HepG2 (cell line): ENCODE data around the gene RTL3. TPM values are rescaled to one million over a fixed set of nuclear protein-coding genes. Genes with fewer than 3 reads are reported as not detected.

Experiments used
- ATAC-seq: fragments of 200-7000 bp; cut with Tn5 transposase; 3 replicates; pipeline ENCODE4 v1.9.1; 2020; ENCODE audit warnings: mild to moderate bottlenecking, moderate library complexity
- BruUV-seq: library from RNA; stranded (reverse); fragments of 400-500 nt; replicated peaks from 2 replicates; lab custom pipeline; 2021; lab: Mats Ljungman, UMichigan
- CTCF ChIA-PET: fragments of 300-600 bp; formaldehyde crosslinking; extraction: SDS; loops from one replicate; lab custom pipeline; 2021; ENCODE audit warnings: low total read pairs, inconsistent platforms, low intra/inter-chr PET ratio; lab: Yijun Ruan, JAX
- POLR2A ChIA-PET: fragments of 350-600 bp; sonication (Branson Sonifier 250); formaldehyde crosslinking; loops from one replicate; lab custom pipeline; 2020; ENCODE audit warnings: antibody characterized with exemption, inconsistent platforms; lab: Yijun Ruan, JAX
- DNase-seq: peaks from one replicate; pipeline ENCODE4 v3.0.0-alpha.2; 2015; ENCODE audit warnings: low spot score
- FAIRE-seq: peaks from 3 replicates; lab custom pipeline; 2011; peaks lifted over from hg19 to GRCh38; lab: Jason Lieb, UNC
- H2AFZ ChIP-seq: one replicate; pipeline ENCODE4 v1.6.1; 2011; ENCODE audit warnings: low read length, inconsistent platforms
- H3K27ac ChIP-seq: fragments of 300-600 bp; 3 replicates; pipeline ENCODE4 v1.8.0; 2011; ENCODE audit warnings: mixed run types, mild to moderate bottlenecking, mixed read lengths, low read length, inconsistent platforms; ENCODE audit not compliant: insufficient read depth; ENCODE audit errors: extremely low read length
- H3K27me3 ChIP-seq, 2 experiments: fragments of 200-600 bp in 1 of 2; 2 replicates in 1 of 2; 3 replicates in 1 of 2; pipeline versions ENCODE4 v1.6.0 to v1.8.0; 2011; ENCODE audit warnings: low read length in 2 of 2, mild to moderate bottlenecking in 2 of 2, moderate library complexity in 2 of 2, inconsistent platforms in 1 of 2; ENCODE audit not compliant: insufficient read depth in 2 of 2, control insufficient read depth in 1 of 2
- H3K36me3 ChIP-seq, 2 experiments: fragments of 200-600 bp in 1 of 2; replicated peaks in 1 of 2; 2 replicates in 1 of 2; 3 replicates in 1 of 2; pipeline versions ENCODE4 v1.5.1 to v1.8.0; 2011; ENCODE audit warnings: low read length in 2 of 2, inconsistent platforms in 1 of 2; ENCODE audit not compliant: insufficient read depth in 2 of 2, control insufficient read depth in 1 of 2
- H3K4me1 ChIP-seq: 2 replicates; pipeline ENCODE4 v1.5.1; 2012; ENCODE audit warnings: low read length, inconsistent platforms; ENCODE audit not compliant: insufficient read depth
- H3K4me2 ChIP-seq: 2 replicates; pipeline ENCODE4 v1.6.0; 2011; ENCODE audit warnings: low read depth, low read length, inconsistent platforms
- H3K4me3 ChIP-seq, 3 experiments: fragments of 200-600 bp in 1 of 3; sonication (generic), shearing (Covaris generic) in 1 of 3; replicated peaks in 1 of 3; 2 replicates each; pipeline ENCODE4 v1.5.1; 2011 to 2016; ENCODE audit warnings: low read length in 3 of 3, inconsistent platforms in 2 of 3, low read depth in 2 of 3, mild to moderate bottlenecking in 2 of 3, control low read depth in 1 of 3, mixed read lengths in 1 of 3; ENCODE audit not compliant: insufficient read depth in 1 of 3
- H3K79me2 ChIP-seq: one replicate; pipeline ENCODE4 v1.6.1; 2011; ENCODE audit warnings: low read length, inconsistent platforms; ENCODE audit not compliant: insufficient read depth
- H3K9ac ChIP-seq: 2 replicates; pipeline ENCODE4 v1.6.0; 2011; ENCODE audit warnings: mild to moderate bottlenecking, low read depth, low read length, inconsistent platforms; ENCODE audit not compliant: insufficient read depth
- H3K9me3 ChIP-seq: 2 replicates; pipeline ENCODE4 v1.5.1; 2012; ENCODE audit warnings: mild to moderate bottlenecking, low read length
- H4K20me1 ChIP-seq: 2 replicates; pipeline ENCODE4 v1.6.0; 2011; ENCODE audit warnings: inconsistent platforms, mild to moderate bottlenecking, low read length, moderate library complexity; ENCODE audit not compliant: insufficient read depth
- CBX2 ChIP-seq, 2 experiments: fragments of 200-600 bp in 1 of 2; sonication (generic); formaldehyde crosslinking in 1 of 2; IDR thresholded peaks; 2 replicates each; pipeline versions ENCODE4 v1.7.0 to v1.8.1; 2018 to 2022; ENCODE audit warnings: low read depth in 2 of 2, low read length in 1 of 2, mild to moderate bottlenecking in 1 of 2, missing genetic modification reagents in 1 of 2
- DDIT3 ChIP-seq: sonication (generic); formaldehyde crosslinking; IDR thresholded peaks from 2 replicates; pipeline ENCODE4 v1.4.0; 2020; ENCODE audit warnings: mild to moderate bottlenecking, missing genetic modification reagents
- FOSL2 ChIP-seq: sonication (generic); formaldehyde crosslinking; IDR thresholded peaks from 2 replicates; pipeline ENCODE4 v1.4.0; 2020; ENCODE audit warnings: missing genetic modification reagents
- KDM5B ChIP-seq: sonication (generic); formaldehyde crosslinking; IDR thresholded peaks from 2 replicates; pipeline ENCODE4 v1.4.0; 2020; ENCODE audit warnings: missing genetic modification reagents, mild to moderate bottlenecking, borderline replicate concordance
- MTA3 ChIP-seq: sonication (generic); formaldehyde crosslinking; IDR thresholded peaks from 2 replicates; pipeline ENCODE4 v1.4.0; 2020; ENCODE audit warnings: missing genetic modification reagents
- POLR2A ChIP-seq, 2 experiments: IDR thresholded peaks; 2 replicates each; pipeline ENCODE4 v1.6.1; 2011; ENCODE audit warnings: low read depth in 2 of 2, low read length in 2 of 2, mild to moderate bottlenecking in 1 of 2, moderate library complexity in 1 of 2; ENCODE audit not compliant: insufficient read depth in 1 of 2
- SUZ12 ChIP-seq: fragments of 150-350 bp; IDR thresholded peaks from 2 replicates; pipeline ENCODE4 v1.6.1; 2014; ENCODE audit warnings: low read depth, low read length
- TCF7L2 ChIP-seq: IDR thresholded peaks from 2 replicates; pipeline ENCODE4 v1.6.1; 2011; ENCODE audit warnings: mild to moderate bottlenecking, low read depth, low read length, moderate library complexity
- ZBTB4 ChIP-seq: sonication (generic); formaldehyde crosslinking; IDR thresholded peaks from 2 replicates; pipeline ENCODE4 v1.4.0; 2020; ENCODE audit warnings: missing genetic modification reagents, mild to moderate bottlenecking, borderline replicate concordance
- ZMAT3 ChIP-seq: sonication (generic); formaldehyde crosslinking; conservative IDR thresholded peaks from 2 replicates; pipeline ENCODE4 v1.7.0; 2021; ENCODE audit warnings: missing genetic modification reagents
- ZNF343 ChIP-seq: sonication (generic); formaldehyde crosslinking; IDR thresholded peaks from 2 replicates; pipeline ENCODE4 v1.4.0; 2020; ENCODE audit warnings: mild to moderate bottlenecking, missing genetic modification reagents
- ZNF615 ChIP-seq: sonication (generic); formaldehyde crosslinking; IDR thresholded peaks from 2 replicates; pipeline ENCODE4 v1.5.0; 2020; ENCODE audit warnings: mild to moderate bottlenecking, missing genetic modification reagents, borderline replicate concordance
- ZNF75D ChIP-seq: sonication (generic); formaldehyde crosslinking; IDR thresholded peaks from 2 replicates; pipeline ENCODE4 v1.8.1; 2023; ENCODE audit warnings: missing genetic modification reagents, mild to moderate bottlenecking, borderline replicate concordance
- WGBS: methylation state at CpG from one replicate; pipeline ENCODE4 v1.1.6; 2017; ENCODE audit warnings: low lambda C conversion rate; 5-methylcytosine and 5-hydroxymethylcytosine counted together
- in situ Hi-C: cut with HindIII; loops from 2 replicates; pipeline ENCODE4 v1.10.0; 2017; ENCODE audit warnings: low pct_unique_long_range_greater_than_20kb; ENCODE audit not compliant: extremely low pct_ligation_motif_present
- intact Hi-C: fragments of 100-400 bp; cut with micrococcal nuclease; formaldehyde crosslinking; loops from one replicate; pipeline ENCODE4 v1.10.0; 2022; ENCODE audit not compliant: unreplicated experiment
- polyA plus RNA-seq, 8 experiments: library from polyadenylated mRNA; depleted of rRNA in 3 of 8; stranded (reverse) in 7 of 8; unstranded in 1 of 8; fragments of >200 nt; fragmentation: Illumina TruSeq in 4 of 8; extraction: Trizol in 4 of 8; gene quantifications; 2 replicates each; pipeline versions ENCODE4 v1.2.1 to v1.2.3, GENCODE V29; 2011 to 2016; ENCODE audit warnings: low read depth in 4 of 8, missing spikeins in 1 of 8, mixed read lengths in 1 of 8; ENCODE audit not compliant: insufficient read depth in 1 of 8
- total RNA-seq, 5 experiments: library from RNA; depleted of rRNA; stranded (reverse); fragments of >200 nt; fragmentation: Illumina TruSeq; extraction: Trizol; gene quantifications; 2 replicates each; pipeline ENCODE4 v1.2.3, GENCODE V29; 2016; ENCODE audit warnings: low read depth in 1 of 5
- TF ChIP-seq, protein P1 (sequence below): sonication (generic); formaldehyde crosslinking; IDR thresholded peaks from 2 replicates; pipeline ENCODE4 v1.8.0; 2022; ENCODE audit warnings: missing genetic modification reagents, mild to moderate bottlenecking, inconsistent platforms, borderline replicate concordance
- TF ChIP-seq, protein P2 (sequence below): sonication (generic); IDR thresholded peaks from 2 replicates; pipeline ENCODE4 v1.6.1; 2016; ENCODE audit warnings: low read depth, borderline replicate concordance
- TF ChIP-seq, protein P3 (sequence below): sonication (generic); formaldehyde crosslinking; IDR thresholded peaks from 2 replicates; pipeline ENCODE4 v1.5.1; 2020; ENCODE audit warnings: mild to moderate bottlenecking, missing genetic modification reagents

RTL3 gene
- total and polyA plus RNA-seq, 2 of the 13 experiments (the other 11 are each of a cell fraction or from before 2014, with no cell fraction given): not detected

DNA sequence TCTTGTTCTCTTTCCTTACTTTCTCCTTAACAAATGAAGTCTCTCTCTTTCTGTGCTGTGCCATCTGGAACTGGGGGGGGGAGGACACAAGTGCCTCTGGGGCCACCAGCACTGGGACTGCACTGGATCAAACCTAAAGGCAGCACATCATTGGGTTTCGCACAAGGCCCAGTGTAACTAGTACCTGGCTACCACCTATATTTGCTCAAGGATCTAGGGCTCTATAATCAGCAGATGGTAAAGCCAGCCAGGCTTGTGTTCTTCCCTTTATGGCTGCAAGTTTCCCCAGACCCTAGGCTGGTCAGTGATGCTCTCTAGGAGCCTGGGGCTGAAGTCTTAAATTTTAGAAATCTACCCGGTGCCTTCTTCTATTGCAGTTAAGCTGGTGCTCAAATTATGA lies 40.1 kb downstream of the RTL3 start:
- intact Hi-C loops: no loop called here
- Histone ChIP-seq H3K27ac (no peak overlapping the region), H2AFZ (no peak overlapping the region), H3K9me3 (no peaks in the 10 kb centered on the region), H3K4me3 (no peak overlapping the region), H3K79me2 (no peaks in the 10 kb centered on the region), H3K4me1 (no peaks in the 10 kb centered on the region), H4K20me1 (no peaks in the 10 kb centered on the region), H3K9ac (no peak overlapping the region), H3K36me3 (no peaks in the 10 kb centered on the region), H3K4me2 (no peak overlapping the region), H3K27me3 (no peaks in the 10 kb centered on the region)
- in situ Hi-C loops: no loop called here
- no peak for TF ChIP-seq MTA3
- no peak for TF ChIP-seq ZNF343
- no peak for TF ChIP-seq DDIT3 (CRISPR knock-in tag)
- TF ChIP-seq FOSL2 (CRISPR knock-in tag): no peak
- TF ChIP-seq, protein P1, sequence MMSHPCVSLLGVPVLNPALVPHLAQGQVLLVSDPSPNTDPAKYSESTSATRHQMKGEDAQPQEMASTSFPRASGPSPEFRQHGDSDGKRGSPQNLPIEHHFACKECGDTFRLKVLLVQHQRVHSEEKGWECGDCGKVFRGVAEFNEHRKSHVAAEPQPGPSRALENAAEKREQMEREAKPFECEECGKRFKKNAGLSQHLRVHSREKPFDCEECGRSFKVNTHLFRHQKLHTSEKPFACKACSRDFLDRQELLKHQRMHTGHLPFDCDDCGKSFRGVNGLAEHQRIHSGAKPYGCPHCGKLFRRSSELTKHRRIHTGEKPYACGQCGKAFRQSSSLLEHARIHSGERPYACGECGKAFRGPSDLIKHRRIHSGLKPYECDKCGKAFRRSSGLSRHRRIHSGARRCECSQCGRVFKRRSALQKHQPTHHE (CRISPR knock-in tag): no peak
- no peak for TF ChIP-seq ZNF615 (CRISPR knock-in tag)
- TF ChIP-seq, protein P2, sequence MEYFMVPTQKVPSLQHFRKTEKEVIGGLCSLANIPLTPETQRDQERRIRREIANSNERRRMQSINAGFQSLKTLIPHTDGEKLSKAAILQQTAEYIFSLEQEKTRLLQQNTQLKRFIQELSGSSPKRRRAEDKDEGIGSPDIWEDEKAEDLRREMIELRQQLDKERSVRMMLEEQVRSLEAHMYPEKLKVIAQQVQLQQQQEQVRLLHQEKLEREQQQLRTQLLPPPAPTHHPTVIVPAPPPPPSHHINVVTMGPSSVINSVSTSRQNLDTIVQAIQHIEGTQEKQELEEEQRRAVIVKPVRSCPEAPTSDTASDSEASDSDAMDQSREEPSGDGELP: no peak
- TF ChIP-seq, protein P3, sequence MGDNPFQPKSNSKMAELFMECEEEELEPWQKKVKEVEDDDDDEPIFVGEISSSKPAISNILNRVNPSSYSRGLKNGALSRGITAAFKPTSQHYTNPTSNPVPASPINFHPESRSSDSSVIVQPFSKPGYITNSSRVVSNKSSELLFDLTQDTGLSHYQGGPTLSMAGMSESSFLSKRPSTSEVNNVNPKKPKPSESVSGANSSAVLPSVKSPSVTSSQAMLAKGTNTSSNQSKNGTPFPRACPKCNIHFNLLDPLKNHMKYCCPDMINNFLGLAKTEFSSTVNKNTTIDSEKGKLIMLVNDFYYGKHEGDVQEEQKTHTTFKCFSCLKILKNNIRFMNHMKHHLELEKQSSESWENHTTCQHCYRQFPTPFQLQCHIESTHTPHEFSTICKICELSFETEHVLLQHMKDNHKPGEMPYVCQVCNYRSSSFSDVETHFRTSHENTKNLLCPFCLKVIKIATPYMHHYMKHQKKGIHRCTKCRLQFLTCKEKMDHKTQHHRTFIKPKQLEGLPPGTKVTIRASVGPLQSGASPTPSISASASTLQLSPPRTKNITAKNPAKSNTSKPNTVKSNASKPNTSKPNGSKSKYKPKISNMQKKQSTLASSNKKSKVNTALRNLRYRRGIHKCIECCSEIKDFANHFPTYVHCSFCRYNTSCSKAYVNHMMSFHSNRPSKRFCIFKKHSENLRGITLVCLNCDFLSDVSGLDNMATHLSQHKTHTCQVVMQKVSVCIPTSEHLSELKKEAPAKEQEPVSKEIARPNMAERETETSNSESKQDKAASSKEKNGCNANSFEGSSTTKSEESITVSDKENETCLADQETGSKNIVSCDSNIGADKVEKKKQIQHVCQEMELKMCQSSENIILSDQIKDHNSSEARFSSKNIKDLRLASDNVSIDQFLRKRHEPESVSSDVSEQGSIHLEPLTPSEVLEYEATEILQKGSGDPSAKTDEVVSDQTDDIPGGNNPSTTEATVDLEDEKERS: no peak
- no peak for TF ChIP-seq ZBTB4 (CRISPR knock-in tag)
- no peak for TF ChIP-seq POLR2A (IDR thresholded peaks at IDR 0.05; ENCODE audit: insufficient read depth in 1 of 2, low read depth in 2 of 2, low read length in 2 of 2)
- TF ChIP-seq ZNF75D: no peak
- TF ChIP-seq TCF7L2: no peak
- no peak for TF ChIP-seq KDM5B
- no peak for TF ChIP-seq SUZ12
- no peak for TF ChIP-seq CBX2 (IDR thresholded peaks at IDR 0.05; ENCODE audit: low read depth, low read length)
- no peak for TF ChIP-seq CBX2 (CRISPR knock-in tag; IDR thresholded peaks at IDR 0.05; ENCODE audit: low read depth)
- no peak for TF ChIP-seq ZMAT3 (CRISPR knock-in tag)
- DNase-seq (no peak), ATAC-seq (no peak), FAIRE-seq (no peak)
- WGBS: 40% methylated on average over 2 of the region's 2 CpGs
- POLR2A ChIA-PET: no interaction called here
- no TSS peak for BruUV-seq
- CTCF ChIA-PET: no interaction called here
